Measurements from ENCODE around the gene EFCAB12.
"Not testable (repeated sequence)": the region's sequence is repeated elsewhere in the genome, so short reads cannot be mapped to it uniquely, and the experiment has no call there.

The EFCAB12 gene

GRCh38 chr3:129402210-129402609, 26.2 kb downstream of the EFCAB12 start:
- H3K4me3 ChIP-seq = no peak overlapping the region

DNA sequence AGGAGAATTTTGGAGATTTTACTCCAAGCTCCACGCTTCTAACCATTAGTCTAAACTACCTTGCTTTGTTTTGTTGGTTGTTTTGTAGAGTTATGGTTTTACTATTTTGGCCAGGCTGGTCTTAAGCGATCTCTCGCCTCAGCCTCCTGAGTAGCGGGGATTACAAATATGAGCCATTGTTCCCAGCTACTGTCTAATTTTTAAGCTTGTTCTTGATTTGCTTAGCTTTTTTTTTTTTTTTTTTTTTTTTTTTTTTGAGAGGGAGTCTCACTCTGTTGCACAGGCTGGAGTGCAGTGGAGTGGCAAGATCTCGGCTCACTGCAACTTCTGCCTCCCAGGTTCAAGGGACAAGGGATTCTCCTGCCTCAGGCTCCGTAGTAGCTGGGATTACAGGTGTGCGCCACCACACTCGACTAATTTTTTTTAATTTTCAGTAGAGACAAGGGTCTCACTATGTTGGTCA, 28.5 kb downstream of the EFCAB12 start:
- Histone ChIP-seq H3K27ac (peak overlapping the region in 18 of 21 experiments; percentile 76 to 98 (median 94)), H3K4me3 (peak overlapping the region in 5 of 7 experiments; percentile 59 to 90 (median 83))

More at GRCh38 chr3:129402210-129402609, 26.2 kb downstream of the EFCAB12 start:
- no peak overlapping the region for H3K27ac ChIP-seq

DNA sequence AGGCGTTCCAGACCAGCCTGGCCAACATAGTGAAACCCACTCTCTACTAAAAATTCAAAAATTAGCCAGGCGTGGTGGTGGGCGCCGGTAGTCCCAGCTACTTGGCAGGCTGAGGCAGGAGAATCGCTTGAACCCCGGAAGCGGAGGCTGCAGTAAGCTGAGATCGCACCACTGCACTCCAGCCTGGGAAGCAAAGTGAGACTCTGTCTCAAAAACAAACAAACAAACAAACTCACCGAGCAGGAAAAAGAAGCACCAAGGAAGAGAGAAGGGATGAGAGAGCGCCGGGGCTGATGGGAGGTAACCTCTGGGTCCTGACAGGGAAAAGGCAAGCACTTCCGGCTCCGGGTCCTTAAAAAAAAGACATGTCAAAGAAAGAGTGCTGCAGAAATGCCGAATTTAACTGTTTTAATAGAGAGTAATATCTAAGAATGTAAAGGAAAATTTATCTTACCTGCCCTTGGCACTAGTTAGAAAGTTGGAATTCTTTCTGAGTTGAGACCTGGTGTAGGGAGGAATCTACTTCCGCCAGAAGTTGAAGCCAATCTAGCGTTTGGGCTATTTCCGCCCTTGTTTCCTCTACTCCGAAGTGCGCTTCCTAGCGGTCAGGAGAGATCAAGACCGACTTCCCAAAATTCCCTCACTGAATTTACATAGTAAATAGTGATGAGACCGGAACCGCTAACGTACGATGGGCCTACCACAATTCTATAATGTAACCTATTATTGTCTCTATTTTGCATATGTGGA, 29.1 kb downstream of the EFCAB12 start:
- H3K4me3 ChIP-seq = peak overlapping the region; percentile 59 to 94 (median 85)
- peak overlapping the region in 20 of 21 experiments; percentile 76 to 98 (median 94) for H3K27ac ChIP-seq

GRCh38 chr3:129398803-129399144, 29.7 kb downstream of the EFCAB12 start:
- Histone ChIP-seq H3K4me3 (peak overlapping the region; percentile 59 to 94 (median 85)), H3K27ac (peak overlapping the region in 20 of 21 experiments; percentile 76 to 98 (median 94))

DNA sequence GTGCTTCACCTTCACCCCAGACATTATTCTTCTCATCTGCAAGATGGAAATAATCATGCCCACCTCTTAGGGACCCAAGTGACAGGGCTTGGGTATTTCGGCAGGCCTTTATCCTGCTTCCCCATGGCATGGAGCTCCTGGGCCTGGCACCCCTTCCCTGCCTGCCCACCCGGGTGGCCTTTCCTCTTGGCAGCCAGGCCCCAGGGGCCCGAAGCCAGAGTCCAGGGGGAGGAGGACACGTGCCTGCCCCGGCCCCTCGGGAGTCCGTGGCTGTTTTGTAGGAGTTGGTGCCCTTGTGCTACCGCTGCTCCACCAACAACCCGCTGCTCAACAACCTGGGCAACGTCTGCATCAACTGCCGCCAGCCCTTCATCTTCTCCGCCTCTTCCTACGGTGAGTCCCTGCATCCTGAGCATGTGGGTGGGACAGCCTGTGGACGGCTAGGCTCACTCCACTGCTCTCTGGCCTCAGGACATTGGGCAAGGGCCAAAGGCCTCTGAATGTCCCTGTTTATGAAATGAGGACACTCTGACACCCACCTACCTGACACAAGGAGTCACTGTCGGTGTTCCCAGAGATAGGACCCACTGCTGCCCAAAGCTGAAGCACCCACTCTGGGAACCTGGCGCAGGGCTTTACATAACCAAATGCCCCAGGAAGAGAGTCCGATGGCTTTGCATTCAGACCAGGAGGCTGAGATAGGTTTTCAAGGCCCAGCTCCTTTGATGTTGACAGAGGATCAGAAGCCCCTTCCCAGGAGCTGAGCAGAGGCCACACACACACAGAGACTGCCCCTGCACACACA, 34.5 kb downstream of the EFCAB12 start:
- not testable (repeated sequence) for H3K4me3 ChIP-seq
- peak overlapping the region in 1 of 21 experiments; percentile 17 for H3K27ac ChIP-seq

DNA sequence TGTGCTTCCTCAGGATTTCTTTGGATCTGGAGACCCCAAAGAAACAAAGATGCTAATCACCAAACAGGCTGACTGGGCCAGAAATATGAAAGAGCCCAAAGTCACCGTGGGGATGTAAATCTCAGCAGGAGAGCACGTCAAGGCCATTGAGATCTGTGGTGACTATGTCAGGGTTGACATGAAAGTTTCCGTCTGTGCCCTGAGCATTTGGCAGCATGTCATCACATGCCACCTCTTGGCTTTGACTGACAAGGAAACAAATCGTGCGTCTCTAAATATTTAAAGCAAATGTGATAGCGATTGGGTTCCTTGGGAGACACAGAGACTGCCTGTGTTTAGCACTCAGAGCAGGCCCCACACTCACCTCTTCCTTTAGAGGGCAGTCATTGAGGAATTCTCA, 35.2 kb downstream of the EFCAB12 start:
- H3K4me3 ChIP-seq = no peak overlapping the region
- peak overlapping the region in 1 of 21 experiments; percentile 17 for H3K27ac ChIP-seq

- H3K27ac ChIP-seq = peak overlapping the region in 7 of 21 experiments; percentile 15 to 61 (median 45)
- not testable (repeated sequence) for H3K4me3 ChIP-seq
Measured at GRCh38 chr3:129392106-129392887, 36.1 kb downstream of the EFCAB12 start.

DNA sequence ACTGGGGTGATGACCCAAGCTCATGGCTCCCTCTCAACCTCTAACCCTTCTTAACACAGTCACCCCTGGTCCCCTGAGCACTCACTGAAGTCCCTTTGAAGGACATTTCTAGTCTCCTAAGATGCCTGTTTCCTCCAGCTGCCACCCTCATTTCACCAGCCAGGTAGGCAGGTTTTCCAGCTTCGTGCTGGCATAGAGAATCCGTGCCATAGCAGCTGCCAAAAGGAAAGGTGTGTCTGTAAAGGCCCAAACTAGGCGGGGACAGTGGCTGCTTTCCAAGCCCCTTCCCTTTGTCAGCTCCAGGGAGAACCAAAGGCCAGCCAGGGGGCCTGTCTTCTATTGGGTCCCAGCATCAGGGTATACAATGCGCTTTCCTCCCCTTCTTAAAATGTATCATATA, 36.9 kb downstream of the EFCAB12 start:
- peak overlapping the region in 10 of 21 experiments; percentile 18 to 66 (median 40) for H3K27ac ChIP-seq
- H3K4me3 ChIP-seq = not testable (repeated sequence)

- H3K27ac ChIP-seq = peak overlapping the region in 6 of 21 experiments; percentile 21 to 52 (median 36)
- no peak overlapping the region for H3K4me3 ChIP-seq
Measured at GRCh38 chr3:129389572-129389937, 38.9 kb downstream of the EFCAB12 start.

DNA sequence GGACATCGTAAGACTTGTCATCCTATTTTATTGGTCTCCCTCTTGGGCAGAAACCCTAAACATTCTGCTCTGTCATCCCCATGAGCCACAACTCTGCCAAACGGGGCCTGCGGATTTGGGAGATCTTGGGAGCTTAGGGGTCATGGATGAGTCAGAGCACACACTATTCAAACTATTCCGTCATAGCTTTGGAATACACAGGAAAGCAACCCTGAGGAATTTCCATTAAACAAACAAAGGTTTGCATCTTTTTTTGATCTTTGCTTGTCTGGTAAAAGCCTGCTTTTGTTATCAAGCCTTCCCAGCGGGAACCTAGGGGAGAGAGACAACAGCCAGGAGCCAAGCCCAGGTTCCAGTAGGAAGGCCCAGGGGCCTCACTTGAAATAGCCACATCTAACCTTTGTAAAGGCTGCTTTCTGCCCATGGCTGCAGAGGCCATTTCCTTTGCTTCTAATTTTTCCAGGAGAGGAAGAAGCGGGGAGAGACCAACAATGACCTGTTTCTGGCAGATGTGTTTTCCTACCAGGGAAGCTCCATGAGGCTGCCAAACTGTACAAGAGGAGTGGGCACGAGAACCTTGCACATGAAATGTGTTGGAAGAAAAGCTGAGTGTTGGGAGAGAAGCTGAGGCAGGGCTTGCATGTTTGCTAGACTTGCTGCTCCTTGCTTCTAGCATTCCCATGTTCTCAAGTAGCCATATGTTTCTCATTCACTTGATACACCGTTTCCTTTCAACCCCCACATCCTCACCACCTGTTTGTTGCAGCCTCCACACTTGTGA, 39.5 kb downstream of the EFCAB12 start:
- H3K4me3 ChIP-seq = not testable (repeated sequence)
- H3K27ac ChIP-seq = peak overlapping the region in 6 of 21 experiments; percentile 21 to 52 (median 36)

- Histone ChIP-seq H3K4me3 (no peak overlapping the region), H3K27ac (no peak overlapping the region)
Measured at GRCh38 chr3:129387487-129387886, 40.9 kb downstream of the EFCAB12 start.

- Histone ChIP-seq H3K4me3 (no peak overlapping the region), H3K27ac (no peak overlapping the region)
Measured at GRCh38 chr3:129386984-129387383, 41.5 kb downstream of the EFCAB12 start.

DNA sequence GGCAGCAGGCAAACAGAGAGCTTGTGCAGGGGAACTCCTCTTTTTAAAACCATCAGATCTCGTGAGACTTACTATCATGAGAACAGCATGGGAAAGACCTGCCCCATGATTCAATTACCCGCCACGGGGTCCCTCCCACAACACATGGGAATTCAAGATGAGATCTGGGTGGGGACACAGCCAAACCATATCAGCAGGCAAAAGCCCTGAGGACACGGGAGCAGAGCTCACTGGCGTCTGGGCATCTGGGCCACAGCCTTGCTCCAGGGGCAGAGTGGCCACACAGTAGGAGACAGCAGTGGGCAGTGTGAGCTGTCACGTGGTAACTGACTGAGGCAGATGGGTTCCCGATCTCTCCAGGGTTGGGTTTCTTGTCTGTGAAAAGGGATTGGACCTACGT, 42.9 kb downstream of the EFCAB12 start:
- H3K27ac ChIP-seq, H3K4me3 ChIP-seq: not testable (repeated sequence)

- H3K4me3 ChIP-seq = no peak overlapping the region
- no peak overlapping the region for H3K27ac ChIP-seq
Measured at GRCh38 chr3:129384594-129385323, 43.7 kb downstream of the EFCAB12 start.

DNA sequence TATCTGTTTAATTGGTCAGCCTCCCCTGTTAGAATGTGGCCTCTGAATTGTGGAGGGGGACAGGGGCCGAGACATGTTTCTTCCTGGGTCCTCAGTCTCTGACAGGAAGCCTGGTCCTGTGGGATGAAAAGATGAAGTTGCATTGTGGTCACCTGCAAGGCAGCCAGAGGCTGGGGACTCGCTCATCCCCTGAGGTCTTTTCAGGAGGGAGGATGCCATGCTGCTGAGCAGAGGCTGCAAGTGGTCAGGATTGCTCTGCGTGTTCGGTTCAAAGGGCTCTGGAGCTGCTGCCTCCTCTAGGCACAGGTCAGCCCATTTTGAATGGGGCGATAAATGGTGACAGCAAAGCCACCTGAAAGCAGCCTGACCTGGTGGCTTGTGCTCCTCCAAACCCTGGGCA, 44.3 kb downstream of the EFCAB12 start:
- not testable (repeated sequence) for H3K4me3 ChIP-seq, H3K27ac ChIP-seq

- Histone ChIP-seq H3K27ac (no peak overlapping the region), H3K4me3 (no peak overlapping the region)
Measured at GRCh38 chr3:129383292-129383860, 45.1 kb downstream of the EFCAB12 start.

GRCh38 chr3:129382366-129382765, 46.1 kb downstream of the EFCAB12 start:
- Histone ChIP-seq H3K4me3 (no peak overlapping the region), H3K27ac (no peak overlapping the region)
